Neural progenitor cell (in vitro differentiated cells): ENCODE data around the gene MAGI1.

ENCODE experiments used
- EZH2 ChIP-seq: fragments of 200-600 bp; sonication (generic); IDR thresholded peaks from 2 replicates; pipeline ENCODE4 v1.6.1; 2017; ENCODE audit warnings: antibody characterized with exemption, mild to moderate bottlenecking, moderate library complexity
- TF ChIP-seq, protein P1 (sequence below): fragments of 200-600 bp; sonication (generic); IDR thresholded peaks from 2 replicates; pipeline ENCODE4 v1.5.1; 2017; ENCODE audit warnings: antibody characterized with exemption, mild to moderate bottlenecking

DNA sequence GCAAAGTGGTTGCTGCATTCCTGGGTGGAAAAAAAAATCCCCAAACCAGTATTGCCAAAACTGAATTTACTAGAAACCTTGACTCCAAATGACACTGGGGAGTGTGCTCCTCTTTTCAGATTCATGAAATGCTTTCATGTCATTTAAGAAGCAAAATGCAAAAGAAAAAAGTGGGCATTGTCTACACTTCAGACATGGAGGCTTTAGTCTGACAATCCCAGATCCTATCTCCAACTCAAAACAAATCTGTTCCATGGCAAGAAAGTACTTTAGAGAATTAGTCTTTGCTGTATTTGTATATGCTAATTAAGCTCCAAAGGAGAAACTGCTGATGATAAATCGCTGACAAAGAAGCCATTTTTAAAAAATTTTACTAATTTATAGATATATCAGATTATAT, 366.7 kb downstream of the MAGI1 start:
- TF ChIP-seq, protein P1, sequence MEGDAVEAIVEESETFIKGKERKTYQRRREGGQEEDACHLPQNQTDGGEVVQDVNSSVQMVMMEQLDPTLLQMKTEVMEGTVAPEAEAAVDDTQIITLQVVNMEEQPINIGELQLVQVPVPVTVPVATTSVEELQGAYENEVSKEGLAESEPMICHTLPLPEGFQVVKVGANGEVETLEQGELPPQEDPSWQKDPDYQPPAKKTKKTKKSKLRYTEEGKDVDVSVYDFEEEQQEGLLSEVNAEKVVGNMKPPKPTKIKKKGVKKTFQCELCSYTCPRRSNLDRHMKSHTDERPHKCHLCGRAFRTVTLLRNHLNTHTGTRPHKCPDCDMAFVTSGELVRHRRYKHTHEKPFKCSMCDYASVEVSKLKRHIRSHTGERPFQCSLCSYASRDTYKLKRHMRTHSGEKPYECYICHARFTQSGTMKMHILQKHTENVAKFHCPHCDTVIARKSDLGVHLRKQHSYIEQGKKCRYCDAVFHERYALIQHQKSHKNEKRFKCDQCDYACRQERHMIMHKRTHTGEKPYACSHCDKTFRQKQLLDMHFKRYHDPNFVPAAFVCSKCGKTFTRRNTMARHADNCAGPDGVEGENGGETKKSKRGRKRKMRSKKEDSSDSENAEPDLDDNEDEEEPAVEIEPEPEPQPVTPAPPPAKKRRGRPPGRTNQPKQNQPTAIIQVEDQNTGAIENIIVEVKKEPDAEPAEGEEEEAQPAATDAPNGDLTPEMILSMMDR, result no peak
- TF ChIP-seq EZH2, result no peak
